SK-MEL-5 (cell line): ENCODE measurements around the gene LRPAP1. TPM values are rescaled to one million over a fixed set of nuclear protein-coding genes. Genes with fewer than 3 reads are reported as not detected.
"Not testable (repeated sequence)": the region's sequence is repeated elsewhere in the genome, so short reads cannot be mapped to it uniquely, and the experiment has no call there.

Experiments
- DNase-seq: peaks from one replicate; pipeline ENCODE4 v3.0.0-alpha.2; 2016; ENCODE audit warnings: low read depth, low spot score
- in situ Hi-C: cut with HindIII; loops from 2 replicates; pipeline ENCODE4 v1.10.0; 2016; ENCODE audit warnings: low sequenced_read_pairs, high pct_unique_total_duplicates, low pct_unique_long_range_greater_than_20kb
- total RNA-seq: library from RNA; depleted of rRNA; stranded (reverse); fragments of >200 nt; shearing (Covaris generic); gene quantifications from 2 replicates; pipeline ENCODE4 v1.2.3, GENCODE V29; 2014

The LRPAP1 gene
- total RNA-seq, 1 experiment from 2014 or later, result 584 TPM

GRCh38 chr4:3546721-3547120 is 14.5 kb upstream of the LRPAP1 start:
- in situ Hi-C loops, result not testable (repeated sequence)
- peak; percentile 96 for DNase-seq

- DNase-seq, in situ Hi-C loops: not testable (repeated sequence)
These were observed 13.1 kb upstream of the LRPAP1 start for GRCh38 chr4:3545351-3545750.

GRCh38 chr4:3544259-3545025 is 12.2 kb upstream of the LRPAP1 start:
- in situ Hi-C loops, result not testable (repeated sequence)

GRCh38 chr4:3543415-3543814 is 11.2 kb upstream of the LRPAP1 start:
- in situ Hi-C loops, DNase-seq: not testable (repeated sequence)

More at GRCh38 chr4:3544259-3545025, 12.2 kb upstream of the LRPAP1 start:
- peak; percentile 57 for DNase-seq

- in situ Hi-C loops, result not testable (repeated sequence)
These were observed 6.7 kb upstream of the LRPAP1 start for GRCh38 chr4:3538906-3539305.

GRCh38 chr4:3535812-3536211 is 3.6 kb upstream of the LRPAP1 start:
- DNase-seq, in situ Hi-C loops: not testable (repeated sequence)

More at GRCh38 chr4:3538906-3539305, 6.7 kb upstream of the LRPAP1 start:
- DNase-seq, result not testable (repeated sequence)

- in situ Hi-C loops, result no loop called here
- DNase-seq, result no peak
These were observed 1.2 kb upstream of the LRPAP1 start for GRCh38 chr4:3533423-3533820.

GRCh38 chr4:3532751-3533422 is 665 bp upstream of the LRPAP1 start:
- in situ Hi-C loops, result no loop called here
- no peak for DNase-seq

GRCh38 chr4:3531318-3531878 is 824 bp downstream of the LRPAP1 start:
- in situ Hi-C loops, result no loop called here
- DNase-seq, result no peak

GRCh38 chr4:3530663-3531254 is 1.5 kb downstream of the LRPAP1 start:
- DNase-seq, result no peak
- in situ Hi-C loops, result no loop called here

- in situ Hi-C loops, result no loop called here
These were observed 2.2 kb downstream of the LRPAP1 start for GRCh38 chr4:3530051-3530450.

GRCh38 chr4:3529363-3529762 is 2.9 kb downstream of the LRPAP1 start:
- in situ Hi-C loops, result no loop called here
- DNase-seq, result no peak

More at GRCh38 chr4:3530051-3530450, 2.2 kb downstream of the LRPAP1 start:
- DNase-seq, result no peak

GRCh38 chr4:3527914-3528876 is 4.0 kb downstream of the LRPAP1 start:
- no peak for DNase-seq
- in situ Hi-C loops, result no loop called here

GRCh38 chr4:3527101-3527913 is 4.9 kb downstream of the LRPAP1 start:
- in situ Hi-C loops, result no loop called here
- DNase-seq, result no peak

- DNase-seq, result no peak
- in situ Hi-C loops, result no loop called here
These were observed 5.8 kb downstream of the LRPAP1 start for GRCh38 chr4:3526456-3526855.
